ENCODE data around the gene MARCHF3. TPM values are rescaled to one million over a fixed set of nuclear protein-coding genes. Genes with fewer than 3 reads are reported as not detected.
"Not testable (repeated sequence)": the region's sequence is repeated elsewhere in the genome, so short reads cannot be mapped to it uniquely, and the experiment has no call there.

MARCHF3 gene
- total RNA-seq = 44.7 TPM
- long read RNA-seq, full-length matches to known transcripts = 109 of 196 reads
- long read RNA-seq, partial matches to known transcripts = 19 of 196 reads
- long read RNA-seq, other reads (novel, unspliced or antisense) = 68 of 196 reads

- peak; percentile 99 for DNase-seq (ENCODE audit: low spot score)
Measured at GRCh38 chr5:127030259-127031146, at the start of gene MARCHF3. Gene MARCHF3, minus strand, starts transcription at chr5:127030558. Its CDS starts 112,387 bp downstream, at chr5:126918171.

- DNase-seq (ENCODE audit: low spot score) = no peak
Measured at GRCh38 chr5:127079994-127080491, 49.7 kb upstream of the MARCHF3 start.

GRCh38 chr5:127077366-127077765 is 47.0 kb upstream of the MARCHF3 start:
- no peak for DNase-seq (ENCODE audit: low spot score)

- no peak for DNase-seq (ENCODE audit: low spot score)
Measured at GRCh38 chr5:127076315-127077129, 46.2 kb upstream of the MARCHF3 start.

- no peak for DNase-seq (ENCODE audit: low spot score)
Measured at GRCh38 chr5:127074466-127074865, 44.1 kb upstream of the MARCHF3 start.

GRCh38 chr5:127072861-127073846 is 42.8 kb upstream of the MARCHF3 start, which contains the start of gene C5orf63:
Gene C5orf63, minus strand, starts transcription at chr5:127073502. Its CDS starts 14,507 bp downstream, at chr5:127058995.
- no peak for DNase-seq (ENCODE audit: low spot score)

- no peak for DNase-seq (ENCODE audit: low spot score)
Measured at GRCh38 chr5:127070243-127070642, 39.9 kb upstream of the MARCHF3 start.

GRCh38 chr5:127068493-127069214 is 38.3 kb upstream of the MARCHF3 start:
- no peak for DNase-seq (ENCODE audit: low spot score)

GRCh38 chr5:127066721-127067120 is 36.4 kb upstream of the MARCHF3 start:
- no peak for DNase-seq (ENCODE audit: low spot score)

GRCh38 chr5:127064253-127064840 is 34.0 kb upstream of the MARCHF3 start:
- no peak for DNase-seq (ENCODE audit: low spot score)

- DNase-seq (ENCODE audit: low spot score) = no peak
Measured at GRCh38 chr5:127063257-127063913, 33.0 kb upstream of the MARCHF3 start.

GRCh38 chr5:127061956-127062355 is 31.6 kb upstream of the MARCHF3 start:
- no peak for DNase-seq (ENCODE audit: low spot score)

GRCh38 chr5:127061537-127061936 is 31.2 kb upstream of the MARCHF3 start:
- DNase-seq (ENCODE audit: low spot score) = no peak

GRCh38 chr5:127060470-127060985 is 30.2 kb upstream of the MARCHF3 start:
- no peak for DNase-seq (ENCODE audit: low spot score)

- no peak for DNase-seq (ENCODE audit: low spot score)
Measured at GRCh38 chr5:127056896-127057295, 26.5 kb upstream of the MARCHF3 start.

- no peak for DNase-seq (ENCODE audit: low spot score)
Measured at GRCh38 chr5:127055880-127056653, 25.7 kb upstream of the MARCHF3 start.

- not testable (repeated sequence) for DNase-seq (ENCODE audit: low spot score)
Measured at GRCh38 chr5:127053551-127053950, 23.2 kb upstream of the MARCHF3 start.

- no peak for DNase-seq (ENCODE audit: low spot score)
Measured at GRCh38 chr5:127053049-127053448, 22.7 kb upstream of the MARCHF3 start.

Data from mesenteric fat pad (tissue), 1 donor.